HL-60/S4 treated with phorbol 12-myristate 13-acetate at 8.2 ng/mL for 4 days and 3 days (cell line): ENCODE results near the gene FREM1.

Experiments used
- in situ Hi-C: fragments of 300-500 bp; cut with MboI; formaldehyde crosslinking; loops from 2 replicates; pipeline ENCODE4 v1.15.0; 2022; ENCODE audit warnings: low sequenced_read_pairs

FREM1 gene

DNA sequence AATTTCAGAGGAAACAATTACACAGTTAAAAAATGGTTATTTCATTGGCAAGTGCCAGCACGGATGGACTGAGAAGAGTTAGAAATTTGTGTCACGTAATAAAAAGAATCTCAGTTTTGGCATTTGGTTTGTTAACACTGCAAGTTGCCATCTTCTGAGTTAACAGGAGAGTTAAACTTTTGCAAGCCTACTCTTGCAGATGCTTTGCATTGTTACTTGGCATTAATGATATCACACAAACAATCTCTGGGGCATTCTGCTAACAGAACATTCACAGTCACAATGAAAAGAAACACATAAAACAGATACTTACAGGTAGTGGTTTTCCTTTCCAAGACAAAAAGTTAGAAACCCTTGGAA, 647 bp downstream of the FREM1 start:
- in situ Hi-C loops: no loop called here

- in situ Hi-C loops: no loop called here
Observed at GRCh38 chr9:14909181-14909580, 1.0 kb downstream of the FREM1 start.

GRCh38 chr9:14908295-14909180, 1.7 kb downstream of the FREM1 start:
- in situ Hi-C loops: no loop called here

DNA sequence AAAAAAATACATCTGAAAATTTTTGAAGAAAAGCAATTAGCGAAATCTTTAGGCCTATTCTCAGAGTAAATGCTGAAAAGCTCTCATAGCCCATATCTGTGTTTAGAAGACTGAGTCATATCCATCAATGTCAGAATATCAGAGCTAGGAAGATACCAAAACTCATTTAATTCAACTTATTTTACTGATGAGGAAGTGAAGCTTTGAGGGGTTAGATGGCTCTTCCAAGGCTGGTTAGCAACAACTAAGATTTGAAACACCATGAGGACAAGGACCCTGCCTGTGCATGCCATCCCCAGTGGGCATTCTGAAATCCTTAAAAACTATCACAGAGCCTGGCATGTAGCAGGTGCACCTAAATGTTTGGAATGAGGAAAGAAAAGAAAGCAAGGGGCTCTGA, 2.5 kb downstream of the FREM1 start:
- in situ Hi-C loops: no loop called here

- in situ Hi-C loops: no loop called here
Observed at GRCh38 chr9:14907360-14907685, 2.9 kb downstream of the FREM1 start.

DNA sequence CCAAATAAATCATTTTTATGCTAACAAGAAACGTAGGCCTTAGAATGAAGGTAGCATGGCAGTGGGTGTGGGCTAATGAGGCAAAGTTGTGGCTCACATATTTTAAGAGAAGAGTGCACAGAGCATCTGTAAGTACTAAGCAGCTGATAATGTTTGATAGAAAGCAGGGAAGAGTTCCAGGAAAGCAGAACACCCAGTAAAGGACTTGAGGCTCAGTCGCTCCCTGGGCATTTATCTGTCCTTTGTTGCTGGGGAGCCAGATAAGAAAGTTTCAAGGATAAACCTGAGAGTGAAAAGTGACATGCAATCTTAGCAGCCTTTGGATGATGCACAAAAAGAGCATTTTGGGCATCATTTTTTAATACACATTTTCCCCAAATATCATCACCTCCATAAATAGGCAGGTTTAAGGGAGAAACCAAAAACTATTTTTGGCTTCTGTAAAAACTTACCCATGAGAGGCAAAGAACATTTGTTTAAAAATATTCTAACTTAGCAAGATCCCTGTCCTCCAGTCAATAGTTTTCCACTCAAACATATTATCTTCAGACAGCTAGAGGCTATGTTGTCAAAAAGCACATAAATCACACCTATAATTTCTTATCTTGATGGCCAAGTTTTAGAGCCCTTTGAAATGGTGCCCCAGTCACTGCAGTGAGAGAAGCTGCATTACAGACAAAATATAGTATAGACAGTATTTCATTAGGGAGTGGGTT, 3.4 kb downstream of the FREM1 start:
- in situ Hi-C loops: no loop called here

- in situ Hi-C loops: no loop called here
Observed at GRCh38 chr9:14906000-14906399, 4.2 kb downstream of the FREM1 start.

DNA sequence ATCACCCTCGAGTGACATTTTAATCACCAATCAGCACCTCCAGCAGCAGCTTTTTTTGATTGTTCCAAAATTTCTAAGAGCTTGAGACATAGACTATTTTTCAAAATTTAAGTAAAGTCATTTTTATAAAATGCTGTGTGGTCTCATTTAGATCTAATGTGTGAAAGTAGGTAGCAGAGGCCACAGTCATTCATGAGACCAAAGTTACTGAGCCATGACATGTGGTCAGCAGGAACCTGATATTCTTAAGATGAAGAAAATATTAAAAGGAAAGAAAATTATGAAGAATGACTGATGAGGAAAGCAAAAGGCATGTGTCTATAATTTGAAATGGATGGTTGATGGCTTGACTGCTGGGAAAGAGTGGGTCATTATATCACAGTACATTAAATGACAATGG, 7.2 kb downstream of the FREM1 start:
- in situ Hi-C loops: no loop called here

DNA sequence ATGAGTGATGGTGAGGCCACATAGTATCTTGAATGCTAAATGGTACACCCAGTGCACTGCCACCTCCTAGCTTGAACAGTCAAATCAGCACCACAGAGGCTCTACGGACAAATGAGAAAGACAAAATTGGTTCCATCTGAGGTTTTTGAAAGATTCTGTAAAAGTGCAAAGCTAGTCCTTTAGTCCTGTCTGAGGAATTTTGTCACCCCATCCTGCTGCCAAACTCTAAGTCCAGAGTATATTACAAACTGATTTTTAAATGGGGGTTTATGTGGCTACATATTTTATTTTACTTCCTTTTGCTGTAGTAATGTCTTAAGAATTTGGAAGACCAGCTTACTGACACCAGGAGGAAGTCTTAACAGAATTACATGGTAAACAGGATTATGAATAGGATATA, 7.7 kb downstream of the FREM1 start:
- in situ Hi-C loops: no loop called here

- in situ Hi-C loops: no loop called here
Observed at GRCh38 chr9:14899815-14900193, 10.4 kb downstream of the FREM1 start.

- in situ Hi-C loops: no loop called here
Observed at GRCh38 chr9:14899042-14899814, 11.0 kb downstream of the FREM1 start.

DNA sequence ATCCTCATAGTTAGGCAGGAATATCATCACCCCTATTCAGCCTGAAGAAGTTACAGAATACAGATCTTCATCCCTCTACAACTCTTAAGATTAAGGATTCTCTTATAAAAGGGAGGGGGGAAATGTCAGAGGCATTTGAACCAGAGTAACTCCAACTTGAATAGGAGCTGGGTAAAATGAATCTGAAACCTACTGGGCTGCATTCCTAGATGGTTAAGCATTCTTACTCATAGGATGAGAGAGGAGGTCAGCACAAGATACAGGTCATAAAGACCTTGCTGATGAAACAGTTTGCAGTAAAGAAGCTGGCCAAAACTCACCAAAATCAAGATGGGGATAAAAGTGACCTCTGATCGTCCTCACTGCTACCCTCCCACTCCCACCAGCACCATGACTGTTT, 14.4 kb downstream of the FREM1 start:
- in situ Hi-C loops: no loop called here

- in situ Hi-C loops: no loop called here
Observed at GRCh38 chr9:14893280-14893679, 16.9 kb downstream of the FREM1 start.

DNA sequence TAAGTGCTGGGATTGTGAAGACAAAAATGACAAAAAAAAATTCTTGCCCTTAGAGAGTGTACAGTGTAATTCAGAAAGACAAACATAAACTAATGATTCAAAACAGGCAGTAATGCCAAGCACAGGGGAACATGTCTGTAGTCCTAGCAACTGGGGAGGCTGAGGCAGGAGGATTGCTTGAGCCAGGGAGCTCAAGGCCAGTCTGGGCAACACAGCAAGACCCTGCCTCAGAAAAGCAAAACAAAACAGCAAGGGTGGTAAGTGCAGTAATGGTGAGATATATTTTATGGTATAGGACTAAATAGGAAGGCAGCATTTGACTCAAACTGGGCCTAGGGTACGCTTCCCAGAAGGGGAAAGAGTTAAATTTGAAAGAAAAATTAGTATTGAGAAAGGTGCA, 18.9 kb downstream of the FREM1 start:
- in situ Hi-C loops: no loop called here

- in situ Hi-C loops: no loop called here
Observed at GRCh38 chr9:14889451-14889850, 20.8 kb downstream of the FREM1 start.

- in situ Hi-C loops: no loop called here
Observed at GRCh38 chr9:14888875-14889274, 21.4 kb downstream of the FREM1 start.

DNA sequence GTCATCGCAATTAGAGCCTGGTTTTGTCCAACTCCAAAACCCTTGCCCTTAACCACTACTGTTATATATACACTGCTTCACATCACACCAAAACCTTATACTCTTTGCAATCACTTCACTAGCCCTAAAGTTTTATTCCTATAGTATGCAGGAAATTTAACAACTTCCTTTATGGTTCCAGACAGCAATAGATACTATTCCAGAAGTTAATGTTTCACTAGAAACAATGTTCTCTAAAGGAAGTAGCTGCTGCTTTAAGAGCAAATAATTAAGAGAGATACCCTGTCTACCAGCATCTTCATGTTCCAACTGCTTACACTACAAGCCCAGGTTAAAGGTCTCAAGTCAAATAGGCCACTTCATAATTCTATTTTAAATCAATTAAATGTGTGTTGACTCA, 22.0 kb downstream of the FREM1 start:
- in situ Hi-C loops: no loop called here

DNA sequence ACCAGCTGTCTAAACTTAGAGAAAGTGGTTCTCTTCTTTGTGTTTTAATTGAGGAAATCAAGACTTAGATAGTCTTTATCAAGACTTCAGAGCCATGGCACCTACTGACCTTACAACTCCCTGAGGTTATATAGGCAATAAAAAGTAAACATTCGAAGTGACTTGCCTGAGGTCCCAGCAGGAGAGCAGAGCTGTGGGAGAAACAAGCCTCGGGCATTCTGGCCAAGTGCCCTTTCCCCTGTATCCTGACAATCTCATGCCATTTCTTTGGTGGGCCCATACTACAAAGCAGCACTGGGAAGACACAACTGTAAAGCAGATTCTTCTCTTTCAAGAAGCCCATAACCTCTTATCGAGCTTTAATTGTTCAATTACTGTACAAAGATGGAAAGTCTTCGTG, 23.1 kb downstream of the FREM1 start:
- in situ Hi-C loops: no loop called here

DNA sequence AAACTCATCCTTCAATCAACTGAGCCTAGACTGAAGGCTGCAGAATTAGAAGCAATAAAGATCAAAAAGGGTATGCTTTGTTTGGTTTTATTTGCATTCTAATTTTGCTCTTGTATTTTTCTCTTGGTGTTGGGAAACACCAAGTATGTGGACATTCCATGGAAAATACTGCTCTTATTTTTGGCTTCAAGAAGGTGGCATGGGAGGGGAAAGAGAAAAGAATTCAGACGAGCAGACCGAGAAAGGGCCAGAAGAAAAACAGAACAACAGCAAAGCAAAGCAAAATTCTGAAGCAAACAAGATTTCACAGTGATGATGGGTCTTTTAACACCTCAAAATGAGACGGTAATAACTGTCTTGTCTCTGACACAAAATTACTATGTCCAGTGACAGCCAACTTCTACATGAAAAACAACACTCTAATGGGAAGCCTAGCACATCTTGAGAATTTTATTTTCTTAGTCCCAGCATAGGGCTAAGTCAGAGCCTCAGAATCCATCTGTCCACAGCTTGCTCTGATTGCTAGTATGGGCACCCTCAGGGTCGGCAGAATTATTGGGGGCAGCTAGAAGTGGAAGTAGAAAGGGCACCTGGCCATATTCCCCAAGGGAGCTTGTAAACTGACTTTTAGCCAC, 26.8 kb downstream of the FREM1 start:
- in situ Hi-C loops: no loop called here

GRCh38 chr9:14882090-14882489, 28.1 kb downstream of the FREM1 start:
- in situ Hi-C loops: no loop called here

GRCh38 chr9:14881006-14881405, 29.2 kb downstream of the FREM1 start:
- in situ Hi-C loops: no loop called here
